Measurements from ENCODE around the gene ANGPTL1. TPM values are rescaled to one million over a fixed set of nuclear protein-coding genes. Genes with fewer than 3 reads are reported as not detected.

ANGPTL1 gene
- not detected for total RNA-seq

- POLR2A ChIA-PET, result interaction anchor here (0.7 kb wide), 1 partner anchor 439 kb away, joined by 7 read pairs; no protein-coding TSS in a partner anchor
- H3K27ac Mint-ChIP-seq, result no peak within 1 kb of the TSS
- no peaks in the 10 kb centered on the region for H3K27me3 Mint-ChIP-seq
- H3K4me3 Mint-ChIP-seq, result no peak within 1 kb of the TSS
- CTCF ChIA-PET, result no interaction called here
- peaks cover 9% of the 10 kb centered on the region for H3K4me1 Mint-ChIP-seq
- H3K36me3 Mint-ChIP-seq (ENCODE audit: low read depth), result no peaks in the 10 kb centered on the region
- no peaks in the 10 kb centered on the region for H3K9me3 Mint-ChIP-seq
- DNase-seq, result no peak
These were observed at the start of gene ANGPTL1 for GRCh38 chr1:178870944-178871343. Gene ANGPTL1, minus strand, starts transcription at chr1:178871077. Its CDS starts 5,301 bp downstream, at chr1:178865776.

- ChIA-PET POLR2A (no interaction called here), CTCF (no interaction called here)
- H3K27ac Mint-ChIP-seq, result no peak overlapping the region
- no peaks in the 10 kb centered on the region for H3K36me3 Mint-ChIP-seq (ENCODE audit: low read depth)
- no peaks in the 10 kb centered on the region for H3K27me3 Mint-ChIP-seq
- no peak overlapping the region for H3K4me3 Mint-ChIP-seq
- H3K4me1 Mint-ChIP-seq, result peaks cover 5% of the 10 kb centered on the region
- no peaks in the 10 kb centered on the region for H3K9me3 Mint-ChIP-seq
- no peak for DNase-seq
These were observed 48.7 kb upstream of the ANGPTL1 start for GRCh38 chr1:178919581-178919980.

GRCh38 chr1:178918955-178919354 lies 48.1 kb upstream of the ANGPTL1 start:
- Mint-ChIP-seq H3K4me3 (no peak overlapping the region), H3K27ac (no peak overlapping the region), H3K9me3 (no peaks in the 10 kb centered on the region), H3K4me1 (peaks cover 9% of the 10 kb centered on the region), H3K36me3 (ENCODE audit: low read depth) (no peaks in the 10 kb centered on the region), H3K27me3 (no peaks in the 10 kb centered on the region)
- ChIA-PET CTCF (no interaction called here), POLR2A (no interaction called here)
- DNase-seq, result no peak

- no peak overlapping the region for H3K27ac Mint-ChIP-seq
- POLR2A ChIA-PET, result no interaction called here
These were observed 47.4 kb upstream of the ANGPTL1 start for GRCh38 chr1:178918308-178918707.

GRCh38 chr1:178916448-178917174 lies 45.7 kb upstream of the ANGPTL1 start:
- H3K4me1 Mint-ChIP-seq, result peaks cover 9% of the 10 kb centered on the region
- CTCF ChIA-PET, result no interaction called here
- H3K27me3 Mint-ChIP-seq, result no peaks in the 10 kb centered on the region
- no peak for DNase-seq
- H3K4me3 Mint-ChIP-seq, result no peak overlapping the region
- H3K27ac Mint-ChIP-seq, result no peak overlapping the region
- POLR2A ChIA-PET, result no interaction called here
- H3K9me3 Mint-ChIP-seq, result no peaks in the 10 kb centered on the region
- no peaks in the 10 kb centered on the region for H3K36me3 Mint-ChIP-seq (ENCODE audit: low read depth)

More at GRCh38 chr1:178918308-178918707, 47.4 kb upstream of the ANGPTL1 start:
- Mint-ChIP-seq H3K4me1 (peaks cover 9% of the 10 kb centered on the region), H3K27me3 (no peaks in the 10 kb centered on the region), H3K4me3 (no peak overlapping the region), H3K36me3 (ENCODE audit: low read depth) (no peaks in the 10 kb centered on the region), H3K9me3 (no peaks in the 10 kb centered on the region)
- CTCF ChIA-PET, result no interaction called here
- DNase-seq, result no peak

GRCh38 chr1:178912597-178912996 lies 41.7 kb upstream of the ANGPTL1 start:
- no peak for DNase-seq
- Mint-ChIP-seq H3K4me3 (no peak overlapping the region), H3K27me3 (no peaks in the 10 kb centered on the region), H3K36me3 (ENCODE audit: low read depth) (peaks cover 6% of the 10 kb centered on the region), H3K9me3 (peaks cover 5% of the 10 kb centered on the region), H3K4me1 (peaks cover 9% of the 10 kb centered on the region), H3K27ac (no peak overlapping the region)
- ChIA-PET POLR2A (no interaction called here), CTCF (no interaction called here)

GRCh38 chr1:178910023-178910422 lies 39.1 kb upstream of the ANGPTL1 start:
- no peaks in the 10 kb centered on the region for H3K27me3 Mint-ChIP-seq
- no peak overlapping the region for H3K27ac Mint-ChIP-seq
- H3K4me1 Mint-ChIP-seq, result peaks cover 7% of the 10 kb centered on the region
- H3K9me3 Mint-ChIP-seq, result peaks cover 5% of the 10 kb centered on the region
- no peak for DNase-seq
- H3K36me3 Mint-ChIP-seq (ENCODE audit: low read depth), result peaks cover 6% of the 10 kb centered on the region
- no peak overlapping the region for H3K4me3 Mint-ChIP-seq
- ChIA-PET CTCF (no interaction called here), POLR2A (no interaction called here)

GRCh38 chr1:178908358-178908757 lies 37.5 kb upstream of the ANGPTL1 start:
- H3K27ac Mint-ChIP-seq, result no peak overlapping the region
- ChIA-PET POLR2A (no interaction called here), CTCF (no interaction called here)
- H3K27me3 Mint-ChIP-seq, result no peaks in the 10 kb centered on the region
- peaks cover 6% of the 10 kb centered on the region for H3K36me3 Mint-ChIP-seq (ENCODE audit: low read depth)
- no peaks in the 10 kb centered on the region for H3K4me1 Mint-ChIP-seq
- H3K9me3 Mint-ChIP-seq, result peaks cover 5% of the 10 kb centered on the region
- H3K4me3 Mint-ChIP-seq, result no peak overlapping the region
- no peak for DNase-seq

- Mint-ChIP-seq H3K27ac (no peak overlapping the region), H3K4me1 (peaks cover 1% of the 10 kb centered on the region), H3K27me3 (no peaks in the 10 kb centered on the region), H3K9me3 (peaks cover 3% of the 10 kb centered on the region), H3K4me3 (no peak overlapping the region), H3K36me3 (ENCODE audit: low read depth) (no peaks in the 10 kb centered on the region)
- CTCF ChIA-PET, result no interaction called here
- no peak for DNase-seq
- POLR2A ChIA-PET, result no interaction called here
These were observed 30.7 kb upstream of the ANGPTL1 start for GRCh38 chr1:178901482-178902125.

GRCh38 chr1:178899402-178899801 lies 28.5 kb upstream of the ANGPTL1 start:
- Mint-ChIP-seq H3K27me3 (no peaks in the 10 kb centered on the region), H3K4me3 (no peak overlapping the region), H3K9me3 (peaks cover 6% of the 10 kb centered on the region), H3K27ac (no peak overlapping the region), H3K36me3 (ENCODE audit: low read depth) (no peaks in the 10 kb centered on the region), H3K4me1 (peaks cover 1% of the 10 kb centered on the region)
- CTCF ChIA-PET, result no interaction called here
- DNase-seq, result no peak
- POLR2A ChIA-PET, result no interaction called here

GRCh38 chr1:178898401-178898800 lies 27.5 kb upstream of the ANGPTL1 start:
- no peak for DNase-seq
- CTCF ChIA-PET, result no interaction called here
- H3K36me3 Mint-ChIP-seq (ENCODE audit: low read depth), result no peaks in the 10 kb centered on the region
- H3K4me1 Mint-ChIP-seq, result peaks cover 1% of the 10 kb centered on the region
- no peak overlapping the region for H3K4me3 Mint-ChIP-seq
- peaks cover 6% of the 10 kb centered on the region for H3K9me3 Mint-ChIP-seq
- no peak overlapping the region for H3K27ac Mint-ChIP-seq
- POLR2A ChIA-PET, result interaction anchor here (0.6 kb wide), 1 partner anchor 28 kb away, joined by 3 read pairs; no protein-coding TSS in a partner anchor
- H3K27me3 Mint-ChIP-seq, result no peaks in the 10 kb centered on the region

- Mint-ChIP-seq H3K27me3 (no peaks in the 10 kb centered on the region), H3K4me1 (peaks cover 1% of the 10 kb centered on the region), H3K36me3 (ENCODE audit: low read depth) (no peaks in the 10 kb centered on the region), H3K27ac (no peak overlapping the region), H3K4me3 (no peak overlapping the region), H3K9me3 (peaks cover 6% of the 10 kb centered on the region)
- CTCF ChIA-PET, result no interaction called here
- DNase-seq, result no peak
- POLR2A ChIA-PET, result no interaction called here
These were observed 25.1 kb upstream of the ANGPTL1 start for GRCh38 chr1:178895928-178896327.

GRCh38 chr1:178886551-178886950 lies 15.7 kb upstream of the ANGPTL1 start:
- no peaks in the 10 kb centered on the region for H3K9me3 Mint-ChIP-seq
- no peaks in the 10 kb centered on the region for H3K27me3 Mint-ChIP-seq
- no peak overlapping the region for H3K4me3 Mint-ChIP-seq
- H3K4me1 Mint-ChIP-seq, result no peaks in the 10 kb centered on the region
- no peak for DNase-seq
- ChIA-PET CTCF (no interaction called here), POLR2A (no interaction called here)
- H3K36me3 Mint-ChIP-seq (ENCODE audit: low read depth), result no peaks in the 10 kb centered on the region
- no peak overlapping the region for H3K27ac Mint-ChIP-seq

- DNase-seq, result no peak
- H3K27ac Mint-ChIP-seq, result no peak overlapping the region
- no peaks in the 10 kb centered on the region for H3K4me1 Mint-ChIP-seq
- H3K27me3 Mint-ChIP-seq, result no peaks in the 10 kb centered on the region
- no peak overlapping the region for H3K4me3 Mint-ChIP-seq
- no peaks in the 10 kb centered on the region for H3K9me3 Mint-ChIP-seq
- ChIA-PET CTCF (no interaction called here), POLR2A (no interaction called here)
- no peaks in the 10 kb centered on the region for H3K36me3 Mint-ChIP-seq (ENCODE audit: low read depth)
These were observed 15.0 kb upstream of the ANGPTL1 start for GRCh38 chr1:178885869-178886268.
